Measurements from ENCODE around the gene CEP112.

Gene CEP112

DNA sequence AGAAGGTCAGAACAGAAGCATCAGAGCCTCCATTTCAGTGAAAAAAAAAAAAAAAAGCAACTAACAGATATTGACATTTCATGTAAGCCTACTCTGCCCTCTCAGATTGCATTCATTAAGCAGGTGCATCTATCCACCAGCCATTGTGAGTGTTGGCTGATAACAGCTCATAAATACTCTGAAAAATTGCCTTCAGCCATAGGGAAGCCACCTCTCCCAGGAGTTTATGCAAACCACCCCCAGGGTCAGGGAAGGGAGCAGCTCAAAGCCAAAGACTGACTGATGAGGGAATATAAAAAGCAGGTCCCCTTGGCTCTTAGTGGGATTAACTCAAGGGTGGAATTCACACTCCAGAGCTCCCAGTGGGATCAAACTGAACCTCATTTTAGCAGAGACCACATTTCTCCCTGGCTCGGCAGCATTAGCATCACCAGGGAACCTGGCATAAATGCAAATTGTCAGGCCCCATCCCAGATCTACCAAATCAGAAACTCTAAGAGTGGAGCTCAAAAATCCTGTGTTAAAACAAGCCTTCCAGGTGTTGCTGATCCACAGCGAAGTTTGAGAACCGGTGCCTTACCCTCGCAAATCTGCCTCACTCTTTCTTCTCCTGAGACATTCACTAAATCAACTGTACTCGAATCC is 23.1 kb upstream of the CEP112 start:
- DNase-seq (ENCODE audit: low read depth): no peak
- H3K4me3 ChIP-seq (ENCODE audit: low read depth, low read length): no peak overlapping the region
- TF ChIP-seq POLR2A (IDR thresholded peaks at IDR 0.05; ENCODE audit: extremely low read depth, insufficient read length): no peak
- TF ChIP-seq MAX (IDR thresholded peaks at IDR 0.05; ENCODE audit: low read depth, low read length): no peak
- TF ChIP-seq MYC (IDR thresholded peaks at IDR 0.05; ENCODE audit: low read depth, low read length): no peak
- TF ChIP-seq, protein P1, sequence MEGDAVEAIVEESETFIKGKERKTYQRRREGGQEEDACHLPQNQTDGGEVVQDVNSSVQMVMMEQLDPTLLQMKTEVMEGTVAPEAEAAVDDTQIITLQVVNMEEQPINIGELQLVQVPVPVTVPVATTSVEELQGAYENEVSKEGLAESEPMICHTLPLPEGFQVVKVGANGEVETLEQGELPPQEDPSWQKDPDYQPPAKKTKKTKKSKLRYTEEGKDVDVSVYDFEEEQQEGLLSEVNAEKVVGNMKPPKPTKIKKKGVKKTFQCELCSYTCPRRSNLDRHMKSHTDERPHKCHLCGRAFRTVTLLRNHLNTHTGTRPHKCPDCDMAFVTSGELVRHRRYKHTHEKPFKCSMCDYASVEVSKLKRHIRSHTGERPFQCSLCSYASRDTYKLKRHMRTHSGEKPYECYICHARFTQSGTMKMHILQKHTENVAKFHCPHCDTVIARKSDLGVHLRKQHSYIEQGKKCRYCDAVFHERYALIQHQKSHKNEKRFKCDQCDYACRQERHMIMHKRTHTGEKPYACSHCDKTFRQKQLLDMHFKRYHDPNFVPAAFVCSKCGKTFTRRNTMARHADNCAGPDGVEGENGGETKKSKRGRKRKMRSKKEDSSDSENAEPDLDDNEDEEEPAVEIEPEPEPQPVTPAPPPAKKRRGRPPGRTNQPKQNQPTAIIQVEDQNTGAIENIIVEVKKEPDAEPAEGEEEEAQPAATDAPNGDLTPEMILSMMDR (IDR thresholded peaks at IDR 0.05; ENCODE audit: low read depth, low read length): no peak

DNA sequence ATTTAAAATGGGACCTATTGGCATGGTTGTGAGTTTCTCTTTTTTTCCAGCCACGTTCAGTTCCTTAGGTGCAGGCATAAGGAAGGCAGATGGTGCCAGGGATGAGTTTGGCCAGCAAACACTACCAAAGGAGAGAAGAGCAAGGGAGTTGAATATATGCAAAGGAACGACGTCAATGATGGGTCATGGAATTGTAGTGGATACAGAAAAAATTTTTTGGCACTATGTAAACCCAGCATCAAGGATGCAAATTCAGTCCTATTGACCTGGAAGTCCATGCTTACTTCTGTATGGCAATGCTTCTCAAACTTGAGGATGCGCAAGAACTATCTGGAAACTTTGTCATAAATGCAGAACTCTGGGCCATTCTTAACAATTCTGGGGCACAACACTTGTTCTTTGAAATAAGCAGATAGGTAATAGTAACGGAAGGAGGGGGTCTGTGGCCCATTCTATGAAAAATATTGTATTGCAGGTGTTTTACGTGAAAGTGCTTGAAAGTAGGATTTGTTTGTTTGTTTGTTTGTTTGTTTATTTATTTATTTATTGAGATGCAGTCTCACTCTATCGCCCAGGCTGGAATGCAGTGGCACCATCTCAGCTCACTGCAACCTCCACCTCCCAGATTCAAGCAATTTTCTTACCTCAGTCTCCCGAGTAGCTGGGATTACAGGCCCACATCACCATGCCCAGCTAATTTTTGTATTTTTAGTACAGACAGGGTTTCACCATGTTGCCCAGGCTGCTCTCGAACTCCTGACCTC is 19.3 kb upstream of the CEP112 start:
- no peak overlapping the region for H3K4me3 ChIP-seq (ENCODE audit: low read depth, low read length)
- DNase-seq (ENCODE audit: low read depth): no peak
- TF ChIP-seq MAX (IDR thresholded peaks at IDR 0.05; ENCODE audit: low read depth, low read length): no peak
- TF ChIP-seq, protein P1 (IDR thresholded peaks at IDR 0.05; ENCODE audit: low read depth, low read length): no peak
- TF ChIP-seq POLR2A (IDR thresholded peaks at IDR 0.05; ENCODE audit: extremely low read depth, insufficient read length): no peak
- no peak for TF ChIP-seq MYC (IDR thresholded peaks at IDR 0.05; ENCODE audit: low read depth, low read length)

- H3K4me3 ChIP-seq (ENCODE audit: low read depth, low read length): no peak overlapping the region
- TF ChIP-seq MAX (IDR thresholded peaks at IDR 0.05; ENCODE audit: low read depth, low read length): no peak
- TF ChIP-seq, protein P1 (IDR thresholded peaks at IDR 0.05; ENCODE audit: low read depth, low read length): no peak
- TF ChIP-seq MYC (IDR thresholded peaks at IDR 0.05; ENCODE audit: low read depth, low read length): no peak
- TF ChIP-seq POLR2A (IDR thresholded peaks at IDR 0.05; ENCODE audit: extremely low read depth, insufficient read length): no peak
- no peak for DNase-seq (ENCODE audit: low read depth)
Measured at GRCh38 chr17:66210208-66210574, 18.3 kb upstream of the CEP112 start.

DNA sequence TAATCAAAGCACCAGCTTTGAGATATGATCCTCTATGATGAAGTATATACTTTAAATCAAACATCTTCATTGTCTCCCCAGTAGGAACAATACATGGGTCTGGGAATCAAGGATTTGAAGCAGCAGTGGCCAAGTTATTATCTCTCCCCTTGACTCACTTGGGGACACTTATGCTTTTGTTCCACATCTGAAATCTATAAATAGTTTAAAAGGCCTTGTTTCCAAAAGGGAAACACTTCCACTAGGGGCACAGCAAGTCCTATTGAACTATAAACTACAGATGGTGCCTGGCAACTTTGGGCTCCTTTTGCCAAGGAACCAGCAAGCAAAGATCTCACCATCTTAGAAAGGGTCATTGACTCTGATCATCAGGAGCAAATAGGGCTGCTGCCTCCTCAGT is 16.0 kb upstream of the CEP112 start:
- no peak for TF ChIP-seq MAX (IDR thresholded peaks at IDR 0.05; ENCODE audit: low read depth, low read length)
- TF ChIP-seq POLR2A (IDR thresholded peaks at IDR 0.05; ENCODE audit: extremely low read depth, insufficient read length): no peak
- TF ChIP-seq, protein P1 (IDR thresholded peaks at IDR 0.05; ENCODE audit: low read depth, low read length): no peak
- TF ChIP-seq MYC (IDR thresholded peaks at IDR 0.05; ENCODE audit: low read depth, low read length): no peak
- DNase-seq (ENCODE audit: low read depth): no peak

DNA sequence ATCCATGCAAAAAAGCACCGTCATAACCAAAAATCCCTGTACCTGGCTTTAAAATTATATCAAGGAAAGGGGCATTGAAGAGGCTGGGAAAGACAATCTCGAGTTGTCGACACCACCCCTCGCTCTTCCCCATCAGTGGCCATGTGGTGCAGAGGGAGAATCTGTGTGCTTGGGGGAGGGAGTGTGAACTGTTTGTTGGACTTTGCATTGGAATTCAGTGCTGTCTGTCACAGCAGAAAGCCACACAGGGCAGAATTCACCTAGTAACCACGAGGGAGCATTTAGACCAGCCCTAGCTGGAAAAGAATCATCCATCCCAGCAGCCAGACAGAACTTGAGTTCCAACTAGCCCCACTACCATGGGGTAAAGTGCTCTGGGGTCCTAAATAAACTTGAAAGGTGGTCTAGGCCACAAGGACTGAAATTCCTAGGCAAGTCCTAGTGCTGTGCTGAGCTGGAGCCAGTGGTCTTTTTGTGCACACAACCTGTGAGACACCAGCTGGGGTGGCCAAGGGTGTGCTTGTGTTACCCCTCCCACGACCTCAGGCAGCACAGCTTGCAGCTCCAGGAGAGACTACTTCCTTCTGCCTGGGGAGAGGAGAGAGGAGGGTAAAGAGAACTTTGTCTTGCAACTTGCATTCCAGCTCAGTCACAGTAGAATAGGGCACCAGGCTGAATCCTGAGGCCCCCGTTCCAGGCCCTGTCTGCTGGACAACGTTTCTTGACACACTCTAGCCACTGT is 11.5 kb upstream of the CEP112 start:
- no peak overlapping the region for H3K4me3 ChIP-seq (ENCODE audit: low read depth, low read length)
- TF ChIP-seq POLR2A (IDR thresholded peaks at IDR 0.05; ENCODE audit: extremely low read depth, insufficient read length) (no peak), MAX (IDR thresholded peaks at IDR 0.05; ENCODE audit: low read depth, low read length) (no peak)
- TF ChIP-seq, protein P1 (IDR thresholded peaks at IDR 0.05; ENCODE audit: low read depth, low read length): no peak
- DNase-seq (ENCODE audit: low read depth): no peak

More for the DNA sequence above, 16.0 kb upstream of the CEP112 start:
- no peak overlapping the region for H3K4me3 ChIP-seq (ENCODE audit: low read depth, low read length)

Data from NB4 (cell line).